H9 (cell line): Measurements from ENCODE around the gene CTNNA1. TPM values are rescaled to one million over a fixed set of nuclear protein-coding genes. Genes with fewer than 3 reads are reported as not detected.

Source experiments
- DNase-seq: peaks from one replicate; pipeline ENCODE4 v3.0.0-alpha.2; 2017
- H2AFZ ChIP-seq: one replicate; pipeline ENCODE4 v1.6.1; 2013; ENCODE audit warnings: mild to moderate bottlenecking, low read length, control low read depth, moderate library complexity
- H2AK5ac ChIP-seq: 2 replicates; pipeline ENCODE4 v1.6.1; 2013; ENCODE audit warnings: low read length, control low read depth, mixed read lengths; ENCODE audit not compliant: insufficient read length
- H2BK120ac ChIP-seq: one replicate; pipeline ENCODE4 v1.6.1; 2013; ENCODE audit warnings: low read depth, mild to moderate bottlenecking, low read length, control low read depth, inconsistent platforms; ENCODE audit not compliant: poor library complexity, severe bottlenecking
- H2BK12ac ChIP-seq: 2 replicates; pipeline ENCODE4 v1.6.1; 2013; ENCODE audit warnings: low read length, control low read depth, mixed read lengths, low read depth; ENCODE audit not compliant: insufficient read length
- H2BK15ac ChIP-seq: 2 replicates; pipeline ENCODE4 v1.6.1; 2013; ENCODE audit warnings: low read depth, low read length, control low read depth
- H2BK20ac ChIP-seq: one replicate; pipeline ENCODE4 v1.6.1; 2013; ENCODE audit warnings: low read depth, mild to moderate bottlenecking, low read length, control low read depth, inconsistent platforms; ENCODE audit not compliant: poor library complexity, severe bottlenecking
- H2BK5ac ChIP-seq: 2 replicates; pipeline ENCODE4 v1.6.1; 2013; ENCODE audit warnings: low read length, control low read depth, mixed read lengths; ENCODE audit not compliant: insufficient read length
- H3K14ac ChIP-seq: 2 replicates; pipeline ENCODE4 v1.6.1; 2013; ENCODE audit warnings: low read length, control low read depth; ENCODE audit not compliant: insufficient read depth
- H3K18ac ChIP-seq: 2 replicates; pipeline ENCODE4 v1.6.1; 2013; ENCODE audit warnings: low read depth, mild to moderate bottlenecking, mixed read lengths, low read length, control low read depth; ENCODE audit not compliant: insufficient read length
- H3K23ac ChIP-seq: 2 replicates; pipeline ENCODE4 v1.6.1; 2013; ENCODE audit warnings: low read length, control low read depth, mixed read lengths, low read depth; ENCODE audit not compliant: insufficient read length
- H3K23me2 ChIP-seq: 2 replicates; pipeline ENCODE4 v1.6.1; 2013; ENCODE audit warnings: low read depth, mild to moderate bottlenecking, mixed read lengths, low read length, control low read depth; ENCODE audit not compliant: insufficient read length, poor library complexity, severe bottlenecking
- H3K27ac ChIP-seq: 2 replicates; pipeline ENCODE4 v1.5.1; 2013; ENCODE audit warnings: low read length, control low read depth, mixed read lengths, low read depth; ENCODE audit not compliant: insufficient read length
- H3K27me3 ChIP-seq: 2 replicates; pipeline ENCODE4 v1.6.1; 2013; ENCODE audit warnings: low read length, control low read depth, inconsistent platforms; ENCODE audit not compliant: insufficient read depth
- H3K4ac ChIP-seq: 2 replicates; pipeline ENCODE4 v1.6.1; 2013; ENCODE audit warnings: low read depth, mild to moderate bottlenecking, control low read depth, inconsistent platforms, low read length, moderate library complexity
- H3K4me1 ChIP-seq: 2 replicates; pipeline ENCODE4 v1.6.1; 2013; ENCODE audit warnings: low read length, control low read depth, inconsistent platforms; ENCODE audit not compliant: insufficient read depth
- H3K4me2 ChIP-seq: 2 replicates; pipeline ENCODE4 v1.6.1; 2013; ENCODE audit warnings: low read length, control low read depth, mixed read lengths; ENCODE audit not compliant: insufficient read length, insufficient read depth
- H3K56ac ChIP-seq: 2 replicates; pipeline ENCODE4 v1.6.1; 2013; ENCODE audit warnings: low read depth, mild to moderate bottlenecking, mixed read lengths, low read length, control low read depth; ENCODE audit not compliant: insufficient read length
- H3K79me1 ChIP-seq: 2 replicates; pipeline ENCODE4 v1.6.1; 2013; ENCODE audit warnings: low read depth, mild to moderate bottlenecking, moderate library complexity, low read length, control low read depth, inconsistent platforms; ENCODE audit not compliant: insufficient read depth, poor library complexity, severe bottlenecking
- H3K79me2 ChIP-seq: 2 replicates; pipeline ENCODE4 v1.6.1; 2013; ENCODE audit warnings: low read length, control low read depth, inconsistent platforms; ENCODE audit not compliant: insufficient read depth
- H3K9ac ChIP-seq: 2 replicates; pipeline ENCODE4 v1.6.1; 2013; ENCODE audit warnings: low read length, control low read depth, mixed read lengths; ENCODE audit not compliant: insufficient read length; ENCODE audit errors: extremely low read depth
- H3K9me3 ChIP-seq: one replicate; pipeline ENCODE4 v1.6.1; 2013; ENCODE audit warnings: low read depth, low read length, inconsistent platforms; ENCODE audit not compliant: control insufficient read depth
- H3T11ph ChIP-seq: one replicate; pipeline ENCODE4 v1.6.1; 2013; ENCODE audit warnings: mild to moderate bottlenecking, low read length, control low read depth, inconsistent platforms
- H4K20me1 ChIP-seq: one replicate; pipeline ENCODE4 v1.6.1; 2013; ENCODE audit not compliant: control insufficient read depth, insufficient read length, insufficient read depth
- H4K5ac ChIP-seq: 2 replicates; pipeline ENCODE4 v1.6.1; 2013; ENCODE audit warnings: low read depth, mild to moderate bottlenecking, mixed read lengths, low read length, control low read depth; ENCODE audit not compliant: insufficient read length
- H4K8ac ChIP-seq: replicated peaks from 2 replicates; pipeline ENCODE4 v1.6.1; 2013; ENCODE audit warnings: low read length, control low read depth, mixed read lengths, low read depth; ENCODE audit not compliant: insufficient read length
- H4K91ac ChIP-seq: 2 replicates; pipeline ENCODE4 v1.6.1; 2013; ENCODE audit warnings: low read depth, mild to moderate bottlenecking, moderate library complexity, mixed read lengths, low read length, control low read depth; ENCODE audit not compliant: insufficient read length
- H3K27ac Mint-ChIP-seq, 3 experiments: 2 replicates in 2 of 3; 3 replicates in 1 of 3; pipeline ENCODE4 v1.8.0; 2020 to 2021; ENCODE audit warnings: mixed read lengths in 3 of 3, mild to moderate bottlenecking in 1 of 3, moderate library complexity in 1 of 3
- H3K27me3 Mint-ChIP-seq: 2 replicates; pipeline ENCODE4 v1.8.0; 2021; ENCODE audit warnings: low read depth, mild to moderate bottlenecking, moderate library complexity, mixed read lengths
- H3K36me3 Mint-ChIP-seq, 3 experiments: 2 replicates in 2 of 3; 3 replicates in 1 of 3; pipeline ENCODE4 v1.8.0; 2020 to 2021; ENCODE audit warnings: low read depth in 3 of 3, mixed read lengths in 3 of 3; ENCODE audit not compliant: insufficient read depth in 1 of 3
- H3K4me1 Mint-ChIP-seq, 2 experiments: 2 replicates each; pipeline ENCODE4 v1.8.0; 2020; ENCODE audit warnings: mixed read lengths in 2 of 2
- H3K4me3 Mint-ChIP-seq, 2 experiments: 2 replicates in 1 of 2; 3 replicates in 1 of 2; pipeline ENCODE4 v1.8.0; 2020 to 2021; ENCODE audit warnings: mild to moderate bottlenecking in 2 of 2, mixed read lengths in 2 of 2, moderate library complexity in 1 of 2
- H3K9me3 Mint-ChIP-seq, 2 experiments: 2 replicates in 1 of 2; 3 replicates in 1 of 2; pipeline ENCODE4 v1.8.0; 2020; ENCODE audit warnings: mild to moderate bottlenecking in 2 of 2, mixed read lengths in 2 of 2, moderate library complexity in 1 of 2
- CTCF ChIP-seq: fragments of 200-600 bp; sonication (generic); conservative IDR thresholded peaks from 3 replicates; pipeline ENCODE4 v1.8.0; 2021; ENCODE audit warnings: antibody characterized with exemption, mild to moderate bottlenecking
- WGBS: extraction: QIAGEN DNeasy Blood & Tissue Kit; methylation state at CpG from one replicate; pipeline ENCODE4 v1.1.7; 2013; ENCODE audit warnings: missing lambda C conversion rate, low lambda C conversion rate, mixed read lengths; ENCODE audit not compliant: insufficient read length; ENCODE audit errors: extremely low coverage; 5-methylcytosine and 5-hydroxymethylcytosine counted together
- total RNA-seq: library from RNA; stranded (reverse); gene quantifications from 2 replicates; pipeline ENCODE4 v1.2.1, GENCODE V29; 2021

The CTNNA1 gene
- total RNA-seq, 1 experiment from 2014 or later = 354 TPM

- TF ChIP-seq CTCF = no peak
- Mint-ChIP-seq H3K27me3 (no peaks in the 10 kb centered on the region), H3K27ac (peak overlapping the region; percentile 1 to 75 (median 22); a peak in 4 of 7 replicates), H3K4me1 (peaks cover 0 to 7% of the 10 kb centered on the region in 2 experiments; a peak in 1 of 4 replicates), H3K4me3 (no peak overlapping the region), H3K9me3 (no peaks in the 10 kb centered on the region), H3K36me3 (peaks cover 6 to 66% (median 60%) of the 10 kb centered on the region in 3 experiments; a peak in 6 of 7 replicates)
- H3K56ac ChIP-seq = no peak overlapping the region
- H2BK12ac ChIP-seq = no peak overlapping the region
- H4K20me1 ChIP-seq = no peaks in the 10 kb centered on the region
- H3K27me3 ChIP-seq = no peaks in the 10 kb centered on the region
- H3K18ac ChIP-seq = no peak overlapping the region
- no peak overlapping the region for H3K14ac ChIP-seq
- no peaks in the 10 kb centered on the region for H3K23me2 ChIP-seq
- H2BK120ac ChIP-seq = no peak overlapping the region
- no peak overlapping the region for H2AK5ac ChIP-seq
- no peak overlapping the region for H4K8ac ChIP-seq
- H3K4ac ChIP-seq = no peak overlapping the region
- H3K27ac ChIP-seq = no peak overlapping the region
- no peak overlapping the region for H2BK5ac ChIP-seq
- H3K9me3 ChIP-seq = no peaks in the 10 kb centered on the region
- H3K9ac ChIP-seq = no peak overlapping the region
- no peak for DNase-seq
- no peak overlapping the region for H4K91ac ChIP-seq
- no peak overlapping the region for H2AFZ ChIP-seq
- H2BK15ac ChIP-seq = no peak overlapping the region
- H4K5ac ChIP-seq = no peak overlapping the region
- no peak overlapping the region for H2BK20ac ChIP-seq
- peaks cover 8% of the 10 kb centered on the region for H3K79me1 ChIP-seq
- H3K4me2 ChIP-seq = no peak overlapping the region
- no peaks in the 10 kb centered on the region for H3K79me2 ChIP-seq
- no CpG with 5 or more reads among the region's 7 CpGs for WGBS
- no peak overlapping the region for H3K23ac ChIP-seq
- H3T11ph ChIP-seq = no peak overlapping the region
- H3K4me1 ChIP-seq = no peaks in the 10 kb centered on the region
These were observed 157.4 kb downstream of the CTNNA1 start for GRCh38 chr5:138910546-138911185.
